Upper lobe of right lung (tissue), 1 donor: ENCODE measurements around the gene SPINK9. TPM values are rescaled to one million over a fixed set of nuclear protein-coding genes. Genes with fewer than 3 reads are reported as not detected.

ENCODE experiments used
- ATAC-seq: fragments of 200-7000 bp; cut with Tn5 transposase; one replicate; pipeline ENCODE4 v1.9.1; 2020; ENCODE audit warnings: mild to moderate bottlenecking, moderate library complexity
- DNase-seq: peaks from one replicate; pipeline ENCODE4 v3.0.0-alpha.2; 2020
- H3K27ac ChIP-seq: fragments of 200-600 bp; one replicate; pipeline ENCODE4 v1.8.0; 2022
- H3K27me3 ChIP-seq: fragments of 200-600 bp; one replicate; pipeline ENCODE4 v1.8.0; 2022; ENCODE audit warnings: mild to moderate bottlenecking
- H3K36me3 ChIP-seq: fragments of 200-600 bp; one replicate; pipeline ENCODE4 v1.8.0; 2022
- H3K4me1 ChIP-seq: fragments of 200-600 bp; one replicate; pipeline ENCODE4 v1.8.0; 2022
- H3K4me3 ChIP-seq: fragments of 200-600 bp; one replicate; pipeline ENCODE4 v1.8.0; 2022; ENCODE audit warnings: mild to moderate bottlenecking
- H3K9me3 ChIP-seq: fragments of 200-600 bp; one replicate; pipeline ENCODE4 v1.8.0; 2022
- CTCF ChIP-seq: fragments of 200-600 bp; IDR thresholded peaks from one replicate; pipeline ENCODE4 v1.8.0; 2022; ENCODE audit warnings: antibody characterized with exemption
- intact Hi-C: fragments of 100-400 bp; cut with DNase I; formaldehyde crosslinking; loops from one replicate; pipeline ENCODE4 v1.11.0; 2022
- total RNA-seq: library from RNA; stranded (reverse); fragmentation: NEBNext Ultra II Directional; extraction: Animal tissue kit (Norgen Biotek cat#: 25700); gene quantifications from one replicate; pipeline ENCODE4 v1.2.1, GENCODE V29; 2021
- donor health status: DM: no; HTN: yes; CAD: no; lungs with severe emphysema.

The SPINK9 gene
- total RNA-seq, 1 donor from 2014 or later: not detected

DNA sequence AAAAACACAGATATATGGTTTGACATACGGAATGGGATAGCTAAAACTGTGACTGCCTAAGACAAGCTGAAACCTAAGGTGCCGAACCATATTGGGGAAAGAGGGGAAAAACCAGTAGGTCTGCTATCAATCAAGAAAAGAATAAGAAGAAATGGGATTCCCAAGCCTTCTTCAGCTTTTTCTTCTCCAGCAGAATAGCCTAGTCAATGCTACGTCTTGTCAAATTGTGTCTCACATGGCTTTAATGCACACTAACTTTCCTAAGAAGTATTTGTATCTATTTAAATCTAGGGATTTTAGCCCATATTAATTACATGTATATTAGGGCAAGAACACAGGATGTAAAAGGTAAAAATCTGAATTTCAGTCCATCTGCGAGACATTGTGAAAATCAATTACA, 47.6 kb downstream of the SPINK9 start:
- no peak for TF ChIP-seq CTCF
- Histone ChIP-seq H3K4me3 (peak overlapping the region; percentile 88), H3K27ac (peak overlapping the region; percentile 92), H3K36me3 (peaks cover 5% of the 10 kb centered on the region), H3K9me3 (no peaks in the 10 kb centered on the region), H3K4me1 (peaks cover 40% of the 10 kb centered on the region), H3K27me3 (no peaks in the 10 kb centered on the region)
- intact Hi-C loops: no loop called here
- ATAC-seq (no peak), DNase-seq (no peak)

DNA sequence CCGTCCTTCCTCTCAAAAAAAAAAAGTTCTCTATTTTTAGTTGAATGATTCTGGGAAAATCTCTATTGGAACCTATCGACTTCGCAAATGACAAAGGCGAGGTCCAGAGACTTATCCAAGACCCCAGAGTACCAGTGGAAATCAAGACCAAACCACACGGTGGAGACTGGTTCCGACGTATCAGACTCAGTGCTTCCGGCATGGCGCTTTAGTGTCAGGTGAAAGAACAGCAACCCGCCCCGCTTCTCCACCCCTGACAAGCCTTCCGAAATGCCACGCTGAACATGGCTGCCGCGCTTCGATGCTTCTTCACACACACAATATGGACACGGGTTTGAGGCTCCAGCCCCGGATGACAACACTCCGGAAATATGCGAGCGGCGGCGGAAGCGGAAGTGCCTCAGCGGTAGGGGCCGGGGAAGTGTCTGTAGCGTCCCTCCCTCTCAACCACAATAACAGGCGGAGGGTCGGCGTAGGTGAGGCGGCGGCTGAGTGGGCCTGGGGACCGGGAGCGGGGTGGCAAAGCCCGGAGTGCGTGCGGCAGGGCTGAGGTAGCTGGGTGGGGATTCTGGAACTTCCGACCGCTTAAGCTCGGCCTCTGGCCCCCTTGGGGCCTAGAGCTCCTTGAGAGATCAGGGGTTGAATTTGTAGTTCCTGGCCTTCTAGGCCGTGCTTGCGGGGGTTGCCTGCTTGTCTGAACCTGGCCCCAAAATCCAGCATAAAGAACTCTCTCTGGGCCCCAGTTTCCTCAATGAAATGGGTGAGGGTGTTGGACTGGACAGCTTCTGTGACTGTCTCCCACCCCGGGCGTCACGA, 48.4 kb downstream of the SPINK9 start, which contains the start of gene FBXO38:
TSS of gene FBXO38 (plus strand) at position 395 of the 816 bp plus-strand sequence. CDS start 10,819 bp downstream, outside the sequence.
- H3K4me3 ChIP-seq: peak within 1 kb of the TSS; percentile 88
- TF ChIP-seq CTCF: no peak
- H3K27me3 ChIP-seq: no peaks in the 10 kb centered on the region
- peaks cover 5% of the 10 kb centered on the region for H3K36me3 ChIP-seq
- intact Hi-C loops: no loop called here
- no peaks in the 10 kb centered on the region for H3K9me3 ChIP-seq
- H3K4me1 ChIP-seq: peaks cover 48% of the 10 kb centered on the region
- peak; percentile 98 for DNase-seq
- ATAC-seq: peak; percentile 98
- peak within 1 kb of the TSS; percentile 92 for H3K27ac ChIP-seq

DNA sequence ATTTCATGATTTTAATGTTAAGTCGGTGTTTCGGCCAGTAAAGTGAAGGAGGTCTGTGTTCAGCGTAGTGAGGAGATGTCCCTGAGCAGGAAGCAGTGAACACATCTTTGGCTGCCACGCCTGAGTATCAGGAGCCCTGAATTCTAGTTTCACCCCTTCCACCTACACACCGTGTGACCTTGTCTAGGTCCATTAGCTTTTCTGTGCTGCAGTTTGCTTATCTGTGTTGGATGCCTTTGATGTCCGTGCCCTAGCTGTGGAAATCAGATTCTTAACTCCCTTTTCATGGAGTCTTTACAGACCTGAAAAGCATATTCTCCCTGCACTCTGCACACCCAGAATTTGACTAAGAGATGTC, 49.0 kb downstream of the SPINK9 start:
- Histone ChIP-seq H3K4me3 (peak overlapping the region; percentile 88), H3K9me3 (no peaks in the 10 kb centered on the region), H3K4me1 (peaks cover 50% of the 10 kb centered on the region), H3K36me3 (peaks cover 5% of the 10 kb centered on the region), H3K27ac (peak overlapping the region; percentile 92), H3K27me3 (no peaks in the 10 kb centered on the region)
- ATAC-seq (peak; percentile 18), DNase-seq (no peak)
- intact Hi-C loops: no loop called here
- no peak for TF ChIP-seq CTCF

GRCh38 chr5:148385094-148385493, 49.7 kb downstream of the SPINK9 start:
- TF ChIP-seq CTCF: no peak
- H3K27me3 ChIP-seq: no peaks in the 10 kb centered on the region
- H3K4me1 ChIP-seq: peaks cover 50% of the 10 kb centered on the region
- ATAC-seq: no peak
- intact Hi-C loops: no loop called here
- DNase-seq: no peak
- peak overlapping the region; percentile 92 for H3K27ac ChIP-seq
- H3K36me3 ChIP-seq: peaks cover 5% of the 10 kb centered on the region
- peak overlapping the region; percentile 88 for H3K4me3 ChIP-seq
- H3K9me3 ChIP-seq: no peaks in the 10 kb centered on the region

- DNase-seq (no peak), ATAC-seq (no peak)
- Histone ChIP-seq H3K4me3 (no peak overlapping the region), H3K4me1 (peaks cover 53% of the 10 kb centered on the region), H3K27me3 (no peaks in the 10 kb centered on the region), H3K27ac (no peak overlapping the region), H3K36me3 (peaks cover 5% of the 10 kb centered on the region), H3K9me3 (no peaks in the 10 kb centered on the region)
- intact Hi-C loops: no loop called here
- no peak for TF ChIP-seq CTCF
Observed at GRCh38 chr5:148386041-148386440, 50.7 kb downstream of the SPINK9 start.
